Amniotic stem cell (primary cell): ENCODE data around the gene NFIB.
A peak's percentile ranks its signal among the peaks of the same experiment; 100 is the strongest.

ENCODE experiments used
- DNase-seq: peaks from one replicate; lab custom pipeline; 2025; lab: John Stamatoyannopoulos, UW

NFIB gene

DNA sequence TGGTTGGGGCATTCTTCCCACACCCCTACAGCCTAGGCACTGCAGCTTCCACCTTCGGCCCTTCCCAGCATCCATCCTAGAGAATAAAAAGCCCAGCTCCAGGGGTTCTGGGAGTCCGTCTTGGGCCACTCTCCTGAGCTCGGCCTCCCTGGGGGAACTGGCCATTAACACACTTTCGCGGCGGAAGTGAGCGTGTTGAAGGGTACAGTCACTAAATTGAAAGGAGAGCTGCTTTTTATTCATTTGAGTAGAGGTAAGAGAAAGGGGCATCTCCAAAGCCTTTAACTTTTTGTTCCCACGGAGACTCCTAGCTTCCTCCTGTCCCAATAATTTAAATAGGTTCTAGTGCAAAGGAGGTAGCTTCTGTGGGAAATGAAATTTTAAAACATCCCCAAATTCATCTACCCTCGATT is 31.0 kb upstream of the NFIB start:
- DNase-seq = no peak

DNA sequence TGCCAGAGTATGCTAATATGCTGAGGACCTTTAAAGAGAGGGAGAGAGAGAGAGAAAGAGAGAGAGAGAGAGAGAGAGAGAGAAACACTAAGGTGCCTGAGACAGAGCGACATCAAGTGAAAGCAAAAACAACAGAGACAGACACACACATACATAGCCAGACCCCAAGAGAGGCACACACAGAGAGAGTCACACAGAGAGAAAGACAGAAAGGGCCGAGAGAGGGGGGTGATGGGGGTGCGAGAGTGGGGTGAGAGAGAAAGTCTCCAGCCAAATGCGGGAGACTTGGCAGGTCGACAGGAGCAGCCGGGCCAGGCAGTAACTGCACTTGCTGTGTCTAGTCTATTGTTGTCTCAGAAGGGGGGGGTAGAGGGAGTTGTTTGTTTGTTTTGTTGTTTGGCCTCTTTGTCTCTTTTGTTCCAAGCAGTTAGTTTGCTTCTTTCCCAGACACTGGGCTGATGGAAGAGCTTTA is 30.1 kb upstream of the NFIB start:
- no peak for DNase-seq

DNA sequence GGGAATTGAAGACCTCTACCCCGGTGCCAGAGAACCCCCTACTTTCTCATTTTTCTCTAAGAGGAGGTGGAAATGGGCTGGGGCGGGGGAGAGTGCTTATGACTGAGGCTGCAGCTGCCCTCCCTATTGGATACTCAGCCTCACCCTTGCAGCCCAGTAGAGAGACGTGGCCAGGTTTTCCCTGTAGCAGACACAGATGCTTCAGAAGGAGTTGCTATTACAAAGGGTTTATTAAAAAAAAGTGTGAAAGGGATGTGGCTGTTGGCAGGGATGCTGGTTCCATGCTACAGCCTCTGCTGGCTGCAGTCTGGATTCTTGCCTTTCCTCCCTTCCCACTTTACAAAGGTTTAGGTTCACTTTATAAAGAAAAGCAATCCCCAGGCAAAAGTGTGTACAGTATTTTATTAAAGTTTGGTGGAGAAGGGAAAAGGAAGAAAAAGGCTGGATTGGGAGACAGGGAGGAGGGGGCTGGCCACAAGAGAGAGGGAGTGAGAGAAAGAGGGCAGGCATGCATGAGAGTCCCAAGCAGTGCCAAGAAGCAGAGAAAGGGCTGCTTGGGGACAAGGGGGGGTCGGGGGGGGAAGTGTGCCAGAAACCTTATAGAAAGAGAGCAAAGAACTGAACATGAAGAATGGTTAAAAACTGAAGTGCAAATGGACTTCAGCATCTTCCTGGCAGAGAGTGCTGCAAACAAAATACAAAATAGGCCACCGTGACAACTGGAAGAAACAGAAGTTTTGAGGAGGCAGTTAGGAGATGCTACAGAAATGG is 29.5 kb upstream of the NFIB start:
- DNase-seq = no peak

DNA sequence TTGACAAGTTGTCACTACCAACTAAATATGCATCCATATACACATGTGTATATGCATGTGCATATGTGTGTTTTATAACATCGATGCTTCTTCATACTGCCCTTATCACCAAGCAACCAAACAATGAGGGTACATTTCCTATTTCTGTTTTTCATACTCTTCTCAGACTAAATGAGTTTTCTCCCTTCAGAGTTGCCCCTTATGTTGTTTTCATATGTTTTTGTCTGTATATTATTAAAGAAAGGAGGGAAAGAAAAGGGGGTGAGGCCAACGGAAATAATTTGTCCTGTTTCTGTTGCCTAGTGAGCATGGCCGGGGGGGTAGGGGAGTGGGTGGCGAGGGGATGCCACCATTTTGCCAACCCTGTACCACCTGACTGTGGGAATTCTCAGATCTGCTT is 28.8 kb upstream of the NFIB start:
- no peak for DNase-seq

DNA sequence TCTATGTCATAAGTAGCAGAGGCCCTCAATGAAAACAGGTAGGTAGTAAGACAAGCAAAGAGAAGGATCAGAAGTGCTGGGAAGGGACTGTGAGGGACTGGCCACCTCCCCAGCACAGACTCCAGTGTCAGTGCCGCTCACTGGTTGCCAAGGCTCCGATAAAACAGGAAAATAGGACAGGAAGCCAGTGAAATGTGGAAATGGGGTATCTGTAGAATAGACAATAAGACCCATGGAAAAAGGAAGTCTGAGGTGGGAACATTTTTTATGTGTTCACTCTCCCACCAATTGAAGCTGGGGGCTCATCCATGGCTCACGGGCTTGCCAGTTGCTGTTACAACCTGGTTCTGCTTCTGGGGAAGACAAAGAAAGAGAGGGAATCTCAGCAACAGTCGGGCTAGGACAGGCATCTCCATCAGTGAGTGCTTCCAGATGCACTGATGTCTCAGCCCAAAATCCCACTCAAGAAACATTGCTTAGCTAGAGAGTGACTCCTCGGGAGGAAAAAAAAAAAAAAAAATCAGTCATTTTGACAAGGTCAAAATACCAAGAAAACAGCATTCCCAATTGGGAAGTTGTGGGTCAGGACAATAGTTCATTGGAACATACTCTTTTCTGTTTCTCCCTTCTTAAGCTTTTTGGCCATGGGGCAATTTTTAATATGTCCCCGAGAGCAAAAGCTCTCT is 27.6 kb upstream of the NFIB start:
- DNase-seq = no peak

DNA sequence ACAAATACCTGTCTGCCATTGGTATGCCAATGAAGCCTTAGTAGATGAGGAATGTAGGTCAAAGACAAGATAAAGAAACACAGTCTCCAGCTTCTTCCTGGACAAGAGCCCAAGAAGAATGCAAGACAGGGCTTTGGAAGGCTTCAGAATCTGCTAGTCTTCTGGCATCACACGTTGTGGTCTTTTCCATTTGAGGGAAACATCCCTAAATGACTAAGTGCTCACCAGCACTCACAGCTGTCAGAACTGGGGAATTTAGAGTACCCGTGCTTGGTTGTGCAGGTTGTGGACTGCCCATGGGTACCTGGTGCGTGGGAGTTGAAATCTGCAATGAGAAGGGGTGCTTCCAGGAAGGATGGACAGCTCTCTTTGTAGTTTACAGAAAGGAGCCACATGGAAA is 27.1 kb upstream of the NFIB start:
- DNase-seq = no peak

DNA sequence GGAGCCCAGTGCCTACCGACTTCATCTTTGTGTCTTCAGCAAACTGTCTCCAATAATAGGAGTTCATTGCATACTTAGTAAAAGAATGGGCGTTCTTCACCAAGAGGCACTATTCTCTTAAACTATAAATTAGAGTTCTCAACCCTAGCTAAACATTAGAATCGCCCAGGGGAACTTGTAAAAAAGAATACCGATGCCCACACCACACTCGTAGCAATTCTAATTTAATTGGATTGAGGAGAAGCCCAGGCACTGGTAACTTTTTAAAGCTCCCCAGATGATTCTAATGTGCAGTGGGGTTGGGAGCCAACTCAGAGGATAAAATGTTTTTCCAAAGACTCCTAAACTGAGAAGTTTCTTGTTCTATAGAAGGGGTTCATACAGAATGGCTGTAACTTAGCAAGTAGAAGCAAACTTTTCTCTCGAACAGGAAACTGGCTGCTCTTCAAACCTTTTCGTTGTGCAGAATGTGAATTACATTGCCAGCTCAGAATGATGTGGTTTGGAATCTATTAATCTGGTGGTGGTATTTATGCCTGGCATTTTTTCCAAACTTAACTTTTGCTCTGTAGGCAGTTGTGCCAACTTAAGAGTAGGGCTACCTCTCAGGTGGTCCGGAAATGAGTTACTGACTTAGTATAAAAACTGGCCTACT is 26.4 kb upstream of the NFIB start:
- no peak for DNase-seq

DNA sequence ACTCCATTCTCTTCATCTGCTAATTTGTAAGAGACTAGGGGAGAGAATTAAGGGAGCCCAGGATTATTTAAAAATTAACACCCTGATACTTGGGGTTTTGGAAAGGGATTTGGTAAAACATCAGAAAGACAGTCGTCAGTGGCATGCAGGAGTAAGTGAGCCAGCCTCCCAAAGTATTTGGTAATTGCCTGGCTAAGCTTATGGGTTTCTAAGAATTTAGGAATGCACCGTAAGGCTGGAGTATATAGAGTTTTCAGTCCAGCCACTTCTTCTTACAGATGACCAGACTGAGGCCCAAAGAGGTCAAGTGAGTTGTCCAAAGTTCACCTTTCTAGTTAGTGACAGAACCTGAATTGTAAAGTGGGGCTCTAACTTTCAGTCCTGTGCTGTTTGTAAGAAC is 25.8 kb upstream of the NFIB start:
- DNase-seq = no peak

DNA sequence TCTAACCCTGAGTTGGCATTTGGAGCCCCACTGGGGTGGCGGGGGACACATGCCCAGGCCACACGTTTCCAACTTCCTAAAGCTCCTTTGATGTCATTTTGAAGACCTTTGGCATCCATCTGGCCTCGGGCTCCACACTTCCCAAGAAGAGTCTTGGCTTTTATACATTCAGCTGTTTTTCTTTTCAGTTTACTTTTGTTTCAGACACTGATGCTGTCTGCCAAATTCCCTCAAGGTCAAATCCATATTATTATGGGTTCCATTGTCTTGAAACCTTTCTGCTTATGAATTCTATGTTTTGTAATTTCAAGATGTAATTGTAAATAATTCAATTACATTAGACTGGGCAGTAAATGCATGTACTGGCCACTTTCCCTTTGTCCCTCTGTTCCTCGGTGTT is 23.7 kb upstream of the NFIB start:
- DNase-seq = no peak

DNA sequence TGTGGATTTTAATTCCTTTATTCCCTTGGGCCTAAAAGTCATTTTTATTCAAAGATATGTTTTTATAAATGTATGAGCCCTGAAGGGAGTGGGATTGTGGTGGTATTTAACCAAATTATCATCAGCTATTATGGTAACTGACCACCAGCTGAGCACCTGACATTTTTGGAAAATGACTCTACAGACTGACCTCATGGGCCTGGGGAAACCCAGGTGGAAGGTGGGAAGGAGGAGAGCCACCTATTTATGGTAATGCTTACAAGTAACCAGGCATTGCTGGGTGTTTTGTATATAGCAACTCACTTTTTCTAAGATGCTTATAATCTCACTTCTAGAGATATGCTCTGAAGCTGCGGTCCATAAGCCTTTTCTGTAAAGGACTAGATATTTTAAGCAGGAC is 22.3 kb upstream of the NFIB start:
- no peak for DNase-seq

DNA sequence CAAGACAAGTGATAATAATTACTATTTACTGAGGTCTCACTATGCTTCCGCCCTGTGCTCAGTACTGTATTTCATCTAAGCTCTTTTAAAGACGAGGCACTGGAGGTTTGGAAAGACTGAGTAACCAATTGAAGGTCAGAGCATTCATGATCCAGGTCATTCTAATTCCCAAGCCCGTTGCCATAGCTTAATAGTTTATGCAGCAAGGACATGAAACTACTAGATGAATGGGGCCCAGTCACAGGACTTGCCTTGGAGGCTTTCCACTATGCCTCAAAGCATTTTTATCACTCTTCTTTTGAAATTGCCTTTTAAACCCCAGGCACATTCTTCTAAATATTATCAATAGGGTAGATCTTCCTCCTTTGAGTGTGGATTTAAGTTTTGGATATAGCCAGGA is 17.2 kb upstream of the NFIB start:
- no peak for DNase-seq

DNA sequence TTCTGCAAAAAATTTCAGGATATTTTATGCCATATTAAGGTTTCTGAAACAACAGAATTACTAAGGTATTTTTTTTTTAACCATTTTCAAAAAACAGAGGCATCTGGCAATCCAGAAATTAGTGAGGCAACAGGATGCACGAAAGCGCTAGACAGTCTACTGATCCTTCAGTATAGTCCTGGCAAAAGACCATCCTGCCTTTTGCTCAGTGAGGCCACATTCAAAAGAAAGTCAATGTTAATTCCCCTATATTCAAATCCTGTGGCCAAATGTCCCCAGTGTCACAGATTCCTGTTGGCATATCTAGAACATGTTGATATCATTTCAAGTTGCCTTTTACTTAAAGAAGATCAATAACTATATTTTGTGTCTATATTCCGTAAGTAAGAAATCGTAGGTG is 13.1 kb upstream of the NFIB start:
- no peak for DNase-seq

DNA sequence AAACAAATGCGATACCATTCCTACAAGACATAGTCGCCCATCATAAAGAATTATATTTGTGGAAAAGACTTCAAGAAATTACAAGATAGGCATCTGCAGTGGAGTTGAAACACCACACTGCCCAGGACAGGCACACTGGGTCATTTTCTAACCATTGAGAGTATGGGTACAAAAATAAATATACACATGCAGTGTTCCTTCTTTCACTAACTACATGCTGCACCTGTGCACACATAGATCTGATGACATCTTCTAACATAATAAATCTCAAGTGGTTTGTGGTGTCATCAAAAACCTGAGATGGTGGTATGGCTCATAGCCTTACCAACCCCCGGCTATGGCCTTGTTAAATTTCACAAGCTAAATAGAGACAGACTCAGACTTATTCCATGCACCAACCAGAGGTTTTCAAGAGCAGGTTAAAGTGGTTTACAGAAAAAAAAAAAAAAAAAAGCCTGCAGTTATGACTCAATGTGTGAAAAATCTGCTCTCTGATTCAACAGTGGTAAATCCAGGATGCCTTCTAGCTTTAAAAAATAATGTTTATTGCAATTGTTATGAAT is 12.4 kb upstream of the NFIB start:
- DNase-seq = no peak

DNA sequence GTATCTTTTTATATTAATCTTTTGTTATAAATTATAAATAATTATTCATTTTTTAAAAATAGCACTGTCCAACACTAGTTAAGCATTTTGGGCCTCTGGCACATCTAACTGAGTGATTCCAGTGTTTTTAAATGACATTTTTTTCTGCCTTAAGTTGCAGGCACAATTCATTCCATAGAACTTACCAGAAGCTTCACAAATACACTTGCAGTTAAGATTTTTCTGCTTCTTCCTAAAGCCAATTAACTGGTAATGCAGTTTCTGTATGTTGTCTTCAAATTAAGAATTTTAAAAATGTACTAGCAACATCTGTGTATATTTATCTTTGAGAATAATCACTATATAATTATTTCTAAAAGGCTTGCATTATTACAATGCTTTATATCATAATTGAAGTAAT is 11.2 kb upstream of the NFIB start:
- no peak for DNase-seq

DNA sequence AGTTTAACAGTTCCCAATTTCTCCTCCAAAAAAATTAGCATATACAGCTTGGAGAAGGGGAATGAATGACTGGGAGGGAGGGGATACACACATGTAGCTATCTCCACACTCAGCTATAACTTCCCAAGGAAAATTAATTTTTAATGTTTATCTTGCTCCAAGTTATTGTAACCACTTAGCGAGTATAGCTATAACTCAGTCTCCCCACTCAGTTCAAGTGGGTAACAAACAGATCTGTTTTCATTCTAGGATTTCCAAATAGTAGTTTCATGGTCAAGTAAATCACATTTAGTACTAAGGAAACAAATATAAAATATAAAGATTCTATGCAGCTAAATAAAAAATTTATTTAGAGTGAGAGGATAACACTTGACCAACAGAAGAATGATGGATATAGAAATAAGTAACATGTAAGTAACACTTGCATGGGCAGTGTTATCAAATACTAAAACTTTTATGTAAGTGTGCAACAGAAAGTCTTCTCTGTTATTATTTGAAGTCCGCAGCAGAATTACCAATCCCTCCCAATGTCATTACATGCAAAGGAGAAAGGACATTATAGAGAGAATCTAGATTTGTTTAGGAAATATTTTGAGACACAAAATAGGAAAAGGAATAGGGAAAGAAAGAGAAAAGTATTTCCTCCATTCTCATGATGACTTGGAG is 10.2 kb upstream of the NFIB start:
- no peak for DNase-seq

DNA sequence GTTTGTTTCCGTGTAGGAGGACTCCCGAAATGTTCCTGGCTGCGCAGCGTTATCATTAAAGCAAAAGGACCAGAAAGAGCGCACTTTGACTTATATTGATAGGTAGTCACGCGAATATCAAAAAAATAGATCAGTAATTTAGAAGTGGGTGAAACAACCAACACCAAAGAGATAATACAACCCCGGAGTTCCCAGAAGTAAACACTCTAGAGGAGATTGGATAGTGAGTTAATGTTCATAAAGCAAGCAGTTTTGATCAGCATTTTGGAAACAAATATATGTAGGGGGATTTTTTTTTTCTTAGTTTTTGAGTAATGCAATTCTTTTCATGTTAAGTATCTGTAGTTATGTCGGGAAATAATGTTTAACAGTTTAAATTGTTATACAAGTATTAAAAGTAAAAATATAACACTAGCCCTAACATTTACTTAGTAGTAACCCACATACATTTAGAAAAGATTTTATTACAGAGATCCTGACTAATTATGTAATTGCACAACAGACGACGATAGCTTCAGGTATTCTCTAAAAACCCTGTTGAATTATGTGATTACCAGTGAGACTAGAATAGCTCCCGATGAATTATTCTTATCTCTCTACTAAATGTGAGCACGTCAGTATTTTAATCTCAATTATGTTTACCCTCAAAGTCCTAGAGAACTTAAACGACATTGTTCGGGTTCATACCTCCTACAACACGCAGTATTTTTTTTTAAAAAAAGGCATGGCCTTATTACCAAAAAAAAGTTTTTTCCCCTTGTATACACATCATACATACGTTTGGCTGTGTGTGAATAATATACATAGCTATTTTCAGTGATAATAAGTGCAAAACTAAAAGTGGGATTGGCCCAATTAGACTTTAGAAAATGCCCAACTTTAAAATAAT is 9.4 kb upstream of the NFIB start:
- no peak for DNase-seq

DNA sequence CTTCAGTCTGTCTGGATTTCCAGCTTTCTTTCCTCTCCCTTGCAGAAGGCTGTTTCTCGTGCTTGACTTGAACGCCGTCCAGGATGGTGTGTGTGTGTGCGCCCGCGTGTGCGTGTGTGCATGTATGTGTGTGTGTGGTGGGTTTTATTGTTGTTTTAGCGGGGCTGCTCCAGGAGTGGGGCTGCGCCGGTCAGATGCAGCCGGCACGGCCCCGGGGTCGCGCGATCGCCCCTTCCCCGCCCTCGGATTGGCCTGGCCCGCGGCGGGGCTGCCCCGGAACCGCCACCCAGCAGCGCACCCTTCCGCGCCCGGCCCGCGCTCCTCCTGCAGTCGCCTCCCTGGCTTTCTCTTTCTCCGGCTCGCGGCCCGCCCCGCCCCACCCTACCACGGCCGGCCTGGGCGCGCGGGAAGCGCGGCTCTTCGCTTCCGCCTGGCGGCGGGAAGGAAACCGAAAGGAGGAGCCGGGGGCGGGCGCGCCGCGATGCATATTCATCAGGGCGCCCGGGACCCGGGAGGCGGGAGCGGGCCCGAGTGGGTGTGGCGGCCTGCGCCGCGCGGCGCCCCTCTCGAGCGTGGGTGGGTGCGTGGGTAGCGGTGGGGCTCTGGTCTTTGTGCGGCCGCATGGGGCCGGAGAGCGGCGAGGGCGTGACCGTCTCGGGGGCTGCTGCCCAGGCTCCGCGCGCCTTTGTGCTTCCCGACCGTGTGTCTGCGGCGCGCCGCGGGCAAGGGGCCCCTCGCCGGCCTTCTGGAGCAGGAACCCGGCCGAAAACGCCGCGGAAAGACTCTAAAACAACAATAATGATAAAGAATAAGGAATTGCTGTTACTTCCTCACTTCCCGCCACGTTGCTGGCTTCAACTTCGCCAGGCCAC is 8.5 kb upstream of the NFIB start:
- peak; percentile 79 for DNase-seq

DNA sequence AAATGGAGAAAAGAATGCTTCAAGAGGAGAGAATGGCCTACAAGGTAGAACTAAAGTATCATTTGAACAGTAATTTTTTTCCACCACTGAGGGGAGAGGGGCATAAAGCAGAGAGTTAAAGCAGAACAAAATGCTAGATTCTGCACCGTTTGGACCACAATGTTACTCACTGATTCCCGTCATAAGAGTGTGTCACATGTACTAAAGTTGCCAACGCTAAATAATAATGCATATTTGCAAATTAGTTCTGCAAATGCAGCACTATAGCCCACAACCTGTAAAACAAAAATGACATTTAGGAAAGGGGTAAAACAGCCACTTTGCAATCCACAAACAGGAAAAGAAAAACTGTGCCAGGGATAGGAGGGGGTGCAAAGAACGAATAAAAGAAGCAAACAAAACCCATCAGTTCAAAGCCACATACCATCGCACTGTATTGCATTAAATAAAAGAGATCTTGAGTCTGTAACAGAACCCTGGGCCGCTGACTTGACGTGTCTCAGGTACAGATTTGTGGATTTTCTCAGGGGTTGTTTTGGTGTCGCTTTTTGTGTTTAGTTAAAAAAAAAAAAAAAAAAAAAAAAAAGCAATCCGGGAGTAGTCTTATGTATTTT is 7.7 kb upstream of the NFIB start:
- DNase-seq = no peak

DNA sequence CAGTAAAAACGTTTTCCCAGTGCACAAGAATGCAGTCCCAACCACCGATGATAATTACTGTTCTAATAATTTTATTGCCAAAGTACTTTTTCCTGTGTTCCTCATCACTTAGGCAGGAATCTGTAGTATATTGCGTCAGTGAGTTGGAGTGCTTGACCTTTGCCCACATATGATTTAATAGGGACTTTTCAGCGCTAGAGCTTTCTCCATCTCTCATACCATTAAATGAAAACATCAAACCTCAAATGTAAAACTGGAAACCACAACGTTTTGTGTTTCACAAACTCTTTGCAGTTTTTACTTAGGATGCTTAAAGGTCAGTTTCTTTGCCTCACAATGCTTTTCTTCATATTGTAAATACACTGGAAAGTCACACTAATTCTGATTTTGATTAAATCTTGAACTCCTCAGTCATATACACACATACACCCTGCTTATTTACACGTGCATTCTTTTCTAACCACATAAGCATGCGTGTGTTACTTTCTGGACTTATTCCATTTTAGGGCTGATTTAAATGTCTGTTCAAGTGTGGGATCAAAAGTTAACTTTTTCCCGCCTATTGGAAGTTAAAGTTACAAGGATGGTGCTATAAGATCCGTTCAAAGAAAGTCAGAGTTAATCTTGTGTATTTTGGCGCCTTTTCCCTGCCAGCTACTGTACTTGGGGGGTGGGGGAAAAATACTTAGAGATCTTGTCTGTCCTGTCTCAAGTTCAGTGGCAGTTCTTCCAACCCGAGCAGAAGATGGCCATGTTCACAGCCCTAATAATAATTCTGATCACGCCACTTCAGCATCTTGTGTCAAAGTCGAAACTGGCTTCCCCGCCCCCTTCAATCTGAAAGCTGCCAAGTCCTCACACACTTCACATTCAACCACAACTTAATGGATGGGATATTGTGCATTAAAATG is 6.6 kb upstream of the NFIB start:
- no peak for DNase-seq
